ENCODE measurements around the gene PLXNB2. TPM values are rescaled to one million over a fixed set of nuclear protein-coding genes. Genes with fewer than 3 reads are reported as not detected.
"Not testable (repeated sequence)": the region's sequence is repeated elsewhere in the genome, so short reads cannot be mapped to it uniquely, and the experiment has no call there.

PLXNB2 gene
- polyA plus RNA-seq, 1 of the 3 experiments (the other 2 are of a cell fraction): 108 TPM

GRCh38 chr22:50338042-50338573, 30.7 kb upstream of the PLXNB2 start:
- Histone ChIP-seq H3K4me2 (no peak overlapping the region), H3K27ac (ENCODE audit: low read depth in 2 of 2, low read length in 1 of 2) (no peak overlapping the region), H2AFZ (ENCODE audit: low read depth) (no peak overlapping the region), H3K4me3 (ENCODE audit: low read depth in 2 of 2, low read length in 1 of 2) (no peak overlapping the region), H3F3A (replicated peaks; ENCODE audit: insufficient read depth) (peaks cover 17% of the 10 kb centered on the region), H4K20me1 (ENCODE audit: insufficient read depth) (no peaks in the 10 kb centered on the region), H3K27me3 (ENCODE audit: insufficient read depth) (no peaks in the 10 kb centered on the region), H3K9ac (no peak overlapping the region), H3K36me3 (replicated peaks in 1 of 2; ENCODE audit: control insufficient read depth in 1 of 2, insufficient read depth in 2 of 2, low read length in 1 of 2) (no peaks in the 10 kb centered on the region), H3K4me1 (ENCODE audit: control insufficient read depth in 1 of 2, insufficient read depth in 2 of 2, low read depth in 1 of 2, low read length in 1 of 2) (peaks cover 0 to 2% of the 10 kb centered on the region in 2 experiments; a peak in 1 of 4 replicates), H3K9me2 (no peaks in the 10 kb centered on the region), H3K9me3 (no peaks in the 10 kb centered on the region), H3K79me2 (ENCODE audit: insufficient read depth) (no peaks in the 10 kb centered on the region)
- ChIA-PET CTCF (no interaction called here), POLR2A (no interaction called here)
- WGBS (ENCODE audit: low lambda C conversion rate): 95% methylated on average over 5 of the region's 5 CpGs
- DNase-seq: no peak
- no peak for TF ChIP-seq JUND (IDR thresholded peaks at IDR 0.05)
- no peak for TF ChIP-seq MXI1 (IDR thresholded peaks at IDR 0.05; ENCODE audit: low read depth, low read length)
- no peak for TF ChIP-seq RFX5 (IDR thresholded peaks at IDR 0.05; ENCODE audit: low read length)
- TF ChIP-seq PBX3 (IDR thresholded peaks at IDR 0.05): no peak
- TF ChIP-seq SMC3 (IDR thresholded peaks at IDR 0.05; ENCODE audit: low read depth, low read length): no peak
- no peak for TF ChIP-seq ELF1 (IDR thresholded peaks at IDR 0.05)
- no peak for TF ChIP-seq FOXM1 (IDR thresholded peaks at IDR 0.05; ENCODE audit: low read depth)
- TF ChIP-seq TEAD4 (IDR thresholded peaks at IDR 0.05; ENCODE audit: borderline replicate concordance, insufficient read depth): no peak
- TF ChIP-seq TAF1 (IDR thresholded peaks at IDR 0.05; ENCODE audit: borderline replicate concordance, low read depth, low read length): no peak
- TF ChIP-seq SIN3A (IDR thresholded peaks at IDR 0.05; ENCODE audit: borderline replicate concordance, low read depth, low read length): no peak
- TF ChIP-seq FOXJ3 (CRISPR knock-in tag; IDR thresholded peaks at IDR 0.05): no peak
- no peak for TF ChIP-seq EZH2phosphoT487 (IDR thresholded peaks at IDR 0.05; ENCODE audit: borderline replicate concordance, low read depth)

- 94% methylated on average over 13 of the region's 13 CpGs for whole genome bisulfite sequencing (ENCODE audit: low lambda C conversion rate)
- no peak overlapping the region for H3K9ac ChIP-seq
- H3K36me3 ChIP-seq (replicated peaks in 1 of 2; ENCODE audit: control insufficient read depth in 1 of 2, insufficient read depth in 2 of 2, low read length in 1 of 2): no peaks in the 10 kb centered on the region
- no peak overlapping the region for H3K4me2 ChIP-seq
- TF ChIP-seq POLR2AphosphoS5 (IDR thresholded peaks at IDR 0.05; ENCODE audit: low read depth, low read length): no peak
- no peak for TF ChIP-seq ZBTB33 (IDR thresholded peaks at IDR 0.05; ENCODE audit: borderline replicate concordance, low read depth)
- TF ChIP-seq TCF12 (IDR thresholded peaks at IDR 0.05): no peak
- no peak for TF ChIP-seq RCOR1 (IDR thresholded peaks at IDR 0.05; ENCODE audit: low read length)
- TF ChIP-seq EP300 (IDR thresholded peaks at IDR 0.05; ENCODE audit: borderline replicate concordance in 1 of 2, low read depth in 1 of 2, low read length in 1 of 2): no peak
- no peak for TF ChIP-seq SIN3A (IDR thresholded peaks at IDR 0.05; ENCODE audit: borderline replicate concordance, low read depth, low read length)
- TF ChIP-seq TAF1 (IDR thresholded peaks at IDR 0.05; ENCODE audit: borderline replicate concordance, low read depth, low read length): no peak
- TF ChIP-seq TEAD4 (IDR thresholded peaks at IDR 0.05; ENCODE audit: borderline replicate concordance, insufficient read depth): no peak
- no peak for TF ChIP-seq RFX5 (IDR thresholded peaks at IDR 0.05; ENCODE audit: low read length)
- TF ChIP-seq ELF1 (IDR thresholded peaks at IDR 0.05): no peak
- DNase-seq: no peak
- CTCF ChIA-PET: no interaction called here
- no peak overlapping the region for H3K4me3 ChIP-seq (ENCODE audit: low read depth in 2 of 2, low read length in 1 of 2)
- H4K20me1 ChIP-seq (ENCODE audit: insufficient read depth): no peaks in the 10 kb centered on the region
- POLR2A ChIA-PET: no interaction called here
- no peak overlapping the region for H3K27ac ChIP-seq (ENCODE audit: low read depth in 2 of 2, low read length in 1 of 2)
- H3K9me3 ChIP-seq: no peaks in the 10 kb centered on the region
- H3K4me1 ChIP-seq (ENCODE audit: control insufficient read depth in 1 of 2, insufficient read depth in 2 of 2, low read depth in 1 of 2, low read length in 1 of 2): peaks cover 0 to 2% of the 10 kb centered on the region in 2 experiments; a peak in 1 of 4 replicates
- H3K27me3 ChIP-seq (ENCODE audit: insufficient read depth): no peaks in the 10 kb centered on the region
- peaks cover 12% of the 10 kb centered on the region for H3F3A ChIP-seq (replicated peaks; ENCODE audit: insufficient read depth)
- H3K79me2 ChIP-seq (ENCODE audit: insufficient read depth): no peaks in the 10 kb centered on the region
- H2AFZ ChIP-seq (ENCODE audit: low read depth): no peak overlapping the region
- no peaks in the 10 kb centered on the region for H3K9me2 ChIP-seq
Measured at GRCh38 chr22:50337262-50338041, 30.0 kb upstream of the PLXNB2 start.

GRCh38 chr22:50334433-50334832, 27.0 kb upstream of the PLXNB2 start:
- WGBS (ENCODE audit: low lambda C conversion rate): 91% methylated on average over 5 of the region's 5 CpGs
- H3F3A ChIP-seq (replicated peaks; ENCODE audit: insufficient read depth): peaks cover 18% of the 10 kb centered on the region
- H3K4me2 ChIP-seq; DNase-seq; H3K27ac ChIP-seq (ENCODE audit: low read depth in 2 of 2, low read length in 1 of 2); H3K4me3 ChIP-seq (ENCODE audit: low read depth in 2 of 2, low read length in 1 of 2); H3K4me1 ChIP-seq (ENCODE audit: control insufficient read depth in 1 of 2, insufficient read depth in 2 of 2, low read depth in 1 of 2, low read length in 1 of 2); POLR2A ChIA-PET; H3K36me3 ChIP-seq (replicated peaks in 1 of 2; ENCODE audit: control insufficient read depth in 1 of 2, insufficient read depth in 2 of 2, low read length in 1 of 2); H3K9me3 ChIP-seq; H3K27me3 ChIP-seq (ENCODE audit: insufficient read depth); H3K79me2 ChIP-seq (ENCODE audit: insufficient read depth); H2AFZ ChIP-seq (ENCODE audit: low read depth); H4K20me1 ChIP-seq (ENCODE audit: insufficient read depth); H3K9me2 ChIP-seq; H3K9ac ChIP-seq: not testable (repeated sequence)
- CTCF ChIA-PET: interaction anchor here (0.9 kb wide), 2 partner anchors 8 to 83 kb away, joined by 3 read pairs; no protein-coding TSS in a partner anchor

All from SK-N-SH (cell line).